ENCODE results near the gene ARPC1B. TPM values are rescaled to one million over a fixed set of nuclear protein-coding genes. Genes with fewer than 3 reads are reported as not detected.

Gene ARPC1B
- polyA plus RNA-seq, 1 of the 3 experiments (the other 2 are of a cell fraction), result 836 TPM

DNA sequence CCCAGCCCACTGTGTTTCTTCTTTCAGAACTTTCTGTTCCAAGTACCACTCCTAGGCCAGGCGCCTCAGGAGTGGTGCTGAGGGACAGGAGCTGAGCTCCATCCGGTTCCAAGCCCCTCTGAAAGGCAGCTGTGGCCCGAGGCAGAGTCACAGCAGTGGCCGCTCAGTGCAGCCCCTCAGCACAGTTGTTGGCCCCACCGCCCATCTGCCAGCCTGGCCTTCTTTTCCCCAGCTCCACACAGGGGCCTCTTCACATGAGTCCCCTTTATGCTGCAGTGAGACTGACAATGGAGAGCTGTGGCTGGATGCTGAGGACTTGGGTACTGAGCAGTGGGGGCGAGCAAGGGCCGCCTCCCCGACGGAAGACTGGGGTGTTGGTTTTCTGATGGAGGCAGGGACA, 43.7 kb downstream of the ARPC1B start:
- Histone ChIP-seq H3K9ac (no peak overlapping the region), H3F3A (replicated peaks; ENCODE audit: insufficient read depth) (peaks cover 30% of the 10 kb centered on the region), H2AFZ (ENCODE audit: low read depth) (no peak overlapping the region), H3K27ac (ENCODE audit: low read depth in 2 of 2, low read length in 1 of 2) (no peak overlapping the region), H4K20me1 (ENCODE audit: insufficient read depth) (peaks cover 5% of the 10 kb centered on the region; the same call in 1 of the 2 replicates), H3K9me3 (no peaks in the 10 kb centered on the region), H3K36me3 (replicated peaks in 1 of 2; ENCODE audit: control insufficient read depth in 1 of 2, insufficient read depth in 2 of 2, low read length in 1 of 2) (peaks cover 61 to 76% of the 10 kb centered on the region in 2 experiments), H3K27me3 (ENCODE audit: insufficient read depth) (no peaks in the 10 kb centered on the region), H3K4me3 (ENCODE audit: low read depth in 2 of 2, low read length in 1 of 2) (no peak overlapping the region), H3K9me2 (no peaks in the 10 kb centered on the region), H3K4me1 (ENCODE audit: control insufficient read depth in 1 of 2, insufficient read depth in 2 of 2, low read depth in 1 of 2, low read length in 1 of 2) (no peaks in the 10 kb centered on the region), H3K79me2 (ENCODE audit: insufficient read depth) (peaks cover 31% of the 10 kb centered on the region; the same call in 1 of the 2 replicates), H3K4me2 (no peak overlapping the region)
- POLR2A ChIA-PET, result interaction anchor here (1.0 kb wide), 2 partner anchors 11 to 25 kb away, joined by 3 read pairs; no protein-coding TSS in a partner anchor
- CTCF ChIA-PET, result no interaction called here
- DNase-seq, result no peak
- 91% methylated on average over 9 of the region's 9 CpGs for WGBS (ENCODE audit: low lambda C conversion rate)
- TF ChIP-seq RCOR1 (IDR thresholded peaks at IDR 0.05; ENCODE audit: low read length), result no peak
- TF ChIP-seq NRF1 (IDR thresholded peaks at IDR 0.05; ENCODE audit: low read depth, low read length), result no peak
- no peak for TF ChIP-seq TEAD4 (IDR thresholded peaks at IDR 0.05; ENCODE audit: borderline replicate concordance, insufficient read depth)
- no peak for TF ChIP-seq EP300 (IDR thresholded peaks at IDR 0.05; ENCODE audit: borderline replicate concordance in 1 of 2, low read depth in 1 of 2, low read length in 1 of 2)
- no peak for TF ChIP-seq ELF1 (IDR thresholded peaks at IDR 0.05)
- TF ChIP-seq, protein P1, sequence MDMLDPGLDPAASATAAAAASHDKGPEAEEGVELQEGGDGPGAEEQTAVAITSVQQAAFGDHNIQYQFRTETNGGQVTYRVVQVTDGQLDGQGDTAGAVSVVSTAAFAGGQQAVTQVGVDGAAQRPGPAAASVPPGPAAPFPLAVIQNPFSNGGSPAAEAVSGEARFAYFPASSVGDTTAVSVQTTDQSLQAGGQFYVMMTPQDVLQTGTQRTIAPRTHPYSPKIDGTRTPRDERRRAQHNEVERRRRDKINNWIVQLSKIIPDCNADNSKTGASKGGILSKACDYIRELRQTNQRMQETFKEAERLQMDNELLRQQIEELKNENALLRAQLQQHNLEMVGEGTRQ (IDR thresholded peaks at IDR 0.05; ENCODE audit: borderline replicate concordance, low read depth, low read length), result no peak
- no peak for TF ChIP-seq YY1 (IDR thresholded peaks at IDR 0.05; ENCODE audit: low read depth)
- TF ChIP-seq, protein P2, sequence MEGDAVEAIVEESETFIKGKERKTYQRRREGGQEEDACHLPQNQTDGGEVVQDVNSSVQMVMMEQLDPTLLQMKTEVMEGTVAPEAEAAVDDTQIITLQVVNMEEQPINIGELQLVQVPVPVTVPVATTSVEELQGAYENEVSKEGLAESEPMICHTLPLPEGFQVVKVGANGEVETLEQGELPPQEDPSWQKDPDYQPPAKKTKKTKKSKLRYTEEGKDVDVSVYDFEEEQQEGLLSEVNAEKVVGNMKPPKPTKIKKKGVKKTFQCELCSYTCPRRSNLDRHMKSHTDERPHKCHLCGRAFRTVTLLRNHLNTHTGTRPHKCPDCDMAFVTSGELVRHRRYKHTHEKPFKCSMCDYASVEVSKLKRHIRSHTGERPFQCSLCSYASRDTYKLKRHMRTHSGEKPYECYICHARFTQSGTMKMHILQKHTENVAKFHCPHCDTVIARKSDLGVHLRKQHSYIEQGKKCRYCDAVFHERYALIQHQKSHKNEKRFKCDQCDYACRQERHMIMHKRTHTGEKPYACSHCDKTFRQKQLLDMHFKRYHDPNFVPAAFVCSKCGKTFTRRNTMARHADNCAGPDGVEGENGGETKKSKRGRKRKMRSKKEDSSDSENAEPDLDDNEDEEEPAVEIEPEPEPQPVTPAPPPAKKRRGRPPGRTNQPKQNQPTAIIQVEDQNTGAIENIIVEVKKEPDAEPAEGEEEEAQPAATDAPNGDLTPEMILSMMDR (IDR thresholded peaks at IDR 0.05), result no peak
- TF ChIP-seq SMC3 (IDR thresholded peaks at IDR 0.05; ENCODE audit: low read depth, low read length), result no peak
- TF ChIP-seq, protein P3, sequence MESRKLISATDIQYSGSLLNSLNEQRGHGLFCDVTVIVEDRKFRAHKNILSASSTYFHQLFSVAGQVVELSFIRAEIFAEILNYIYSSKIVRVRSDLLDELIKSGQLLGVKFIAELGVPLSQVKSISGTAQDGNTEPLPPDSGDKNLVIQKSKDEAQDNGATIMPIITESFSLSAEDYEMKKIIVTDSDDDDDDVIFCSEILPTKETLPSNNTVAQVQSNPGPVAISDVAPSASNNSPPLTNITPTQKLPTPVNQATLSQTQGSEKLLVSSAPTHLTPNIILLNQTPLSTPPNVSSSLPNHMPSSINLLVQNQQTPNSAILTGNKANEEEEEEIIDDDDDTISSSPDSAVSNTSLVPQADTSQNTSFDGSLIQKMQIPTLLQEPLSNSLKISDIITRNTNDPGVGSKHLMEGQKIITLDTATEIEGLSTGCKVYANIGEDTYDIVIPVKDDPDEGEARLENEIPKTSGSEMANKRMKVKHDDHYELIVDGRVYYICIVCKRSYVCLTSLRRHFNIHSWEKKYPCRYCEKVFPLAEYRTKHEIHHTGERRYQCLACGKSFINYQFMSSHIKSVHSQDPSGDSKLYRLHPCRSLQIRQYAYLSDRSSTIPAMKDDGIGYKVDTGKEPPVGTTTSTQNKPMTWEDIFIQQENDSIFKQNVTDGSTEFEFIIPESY (IDR thresholded peaks at IDR 0.05; ENCODE audit: borderline replicate concordance, low read depth), result no peak
- TF ChIP-seq FOXM1 (IDR thresholded peaks at IDR 0.05; ENCODE audit: low read depth), result no peak
- no peak for TF ChIP-seq JUND (IDR thresholded peaks at IDR 0.05)
- no peak for TF ChIP-seq RAD21 (IDR thresholded peaks at IDR 0.05; ENCODE audit: low read length)
- TF ChIP-seq, protein P4, sequence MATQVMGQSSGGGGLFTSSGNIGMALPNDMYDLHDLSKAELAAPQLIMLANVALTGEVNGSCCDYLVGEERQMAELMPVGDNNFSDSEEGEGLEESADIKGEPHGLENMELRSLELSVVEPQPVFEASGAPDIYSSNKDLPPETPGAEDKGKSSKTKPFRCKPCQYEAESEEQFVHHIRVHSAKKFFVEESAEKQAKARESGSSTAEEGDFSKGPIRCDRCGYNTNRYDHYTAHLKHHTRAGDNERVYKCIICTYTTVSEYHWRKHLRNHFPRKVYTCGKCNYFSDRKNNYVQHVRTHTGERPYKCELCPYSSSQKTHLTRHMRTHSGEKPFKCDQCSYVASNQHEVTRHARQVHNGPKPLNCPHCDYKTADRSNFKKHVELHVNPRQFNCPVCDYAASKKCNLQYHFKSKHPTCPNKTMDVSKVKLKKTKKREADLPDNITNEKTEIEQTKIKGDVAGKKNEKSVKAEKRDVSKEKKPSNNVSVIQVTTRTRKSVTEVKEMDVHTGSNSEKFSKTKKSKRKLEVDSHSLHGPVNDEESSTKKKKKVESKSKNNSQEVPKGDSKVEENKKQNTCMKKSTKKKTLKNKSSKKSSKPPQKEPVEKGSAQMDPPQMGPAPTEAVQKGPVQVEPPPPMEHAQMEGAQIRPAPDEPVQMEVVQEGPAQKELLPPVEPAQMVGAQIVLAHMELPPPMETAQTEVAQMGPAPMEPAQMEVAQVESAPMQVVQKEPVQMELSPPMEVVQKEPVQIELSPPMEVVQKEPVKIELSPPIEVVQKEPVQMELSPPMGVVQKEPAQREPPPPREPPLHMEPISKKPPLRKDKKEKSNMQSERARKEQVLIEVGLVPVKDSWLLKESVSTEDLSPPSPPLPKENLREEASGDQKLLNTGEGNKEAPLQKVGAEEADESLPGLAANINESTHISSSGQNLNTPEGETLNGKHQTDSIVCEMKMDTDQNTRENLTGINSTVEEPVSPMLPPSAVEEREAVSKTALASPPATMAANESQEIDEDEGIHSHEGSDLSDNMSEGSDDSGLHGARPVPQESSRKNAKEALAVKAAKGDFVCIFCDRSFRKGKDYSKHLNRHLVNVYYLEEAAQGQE (IDR thresholded peaks at IDR 0.05; ENCODE audit: low read depth, low read length), result no peak

All from SK-N-SH (cell line).